Activated T-helper 1 cell treated with Interleukin-2 at 50 U/mL for 16 hours (primary cell): ENCODE results near the gene TGFA.
"Not testable (repeated sequence)": the region's sequence is repeated elsewhere in the genome, so short reads cannot be mapped to it uniquely, and the experiment has no call there.

ENCODE experiments used
- DNase-seq: peaks from one replicate; pipeline ENCODE4 v3.0.0-alpha.2; 2020; ENCODE audit warnings: low read depth

TGFA gene

DNA sequence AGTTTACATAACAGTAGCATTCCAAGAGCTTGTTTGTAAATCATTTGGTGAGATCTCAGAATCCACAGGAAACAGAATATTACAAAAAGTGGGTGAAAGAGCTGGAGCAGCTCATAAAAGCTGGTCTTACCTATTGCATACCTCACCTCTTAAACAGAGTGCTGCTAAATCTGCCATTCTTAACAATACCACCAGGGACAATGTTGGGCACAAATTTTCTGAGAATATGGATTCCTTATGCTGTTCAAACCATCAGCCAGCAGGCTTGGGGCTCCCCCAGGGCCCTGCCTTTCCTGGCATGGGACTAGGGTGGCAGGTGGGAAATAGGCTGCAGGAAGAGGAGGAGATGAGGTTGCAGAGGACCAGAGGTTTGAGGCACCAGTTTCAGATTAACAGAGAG, 55.6 kb downstream of the TGFA start:
- DNase-seq = no peak

GRCh38 chr2:70496819-70497218, 56.8 kb downstream of the TGFA start:
- DNase-seq = no peak

DNA sequence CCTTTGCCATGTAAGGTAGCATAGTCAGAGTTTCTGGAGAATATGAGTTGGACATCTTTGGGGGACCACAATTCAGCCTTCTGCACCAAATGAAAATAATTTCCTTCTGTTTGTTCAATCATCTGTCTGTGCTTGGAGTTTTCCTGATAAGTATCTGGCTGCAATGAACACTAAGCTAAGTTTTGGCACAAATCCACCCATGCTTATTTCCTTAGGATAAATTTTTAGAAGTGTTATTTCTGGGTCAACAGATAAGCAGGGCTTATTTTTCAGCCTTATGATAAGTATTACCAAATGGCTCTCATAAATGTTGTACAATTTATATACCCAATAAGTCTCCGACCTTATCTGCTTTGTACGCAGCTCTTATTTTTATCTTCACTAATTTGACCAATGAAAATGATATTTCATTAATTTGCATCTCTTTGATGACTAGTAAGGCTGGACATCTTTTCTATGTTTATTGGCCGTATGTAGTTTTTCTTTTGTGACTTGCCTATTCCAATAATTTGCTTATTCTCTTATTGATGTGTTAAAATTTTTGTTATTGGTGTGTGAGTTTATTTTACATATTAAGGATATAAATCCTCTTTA, 59.2 kb downstream of the TGFA start:
- no peak for DNase-seq

- no peak for DNase-seq
Measured at GRCh38 chr2:70490381-70490780, 63.2 kb downstream of the TGFA start.

- no peak for DNase-seq
Measured at GRCh38 chr2:70489165-70489564, 64.5 kb downstream of the TGFA start.

GRCh38 chr2:70484086-70484485, 69.5 kb downstream of the TGFA start:
- DNase-seq = no peak

DNA sequence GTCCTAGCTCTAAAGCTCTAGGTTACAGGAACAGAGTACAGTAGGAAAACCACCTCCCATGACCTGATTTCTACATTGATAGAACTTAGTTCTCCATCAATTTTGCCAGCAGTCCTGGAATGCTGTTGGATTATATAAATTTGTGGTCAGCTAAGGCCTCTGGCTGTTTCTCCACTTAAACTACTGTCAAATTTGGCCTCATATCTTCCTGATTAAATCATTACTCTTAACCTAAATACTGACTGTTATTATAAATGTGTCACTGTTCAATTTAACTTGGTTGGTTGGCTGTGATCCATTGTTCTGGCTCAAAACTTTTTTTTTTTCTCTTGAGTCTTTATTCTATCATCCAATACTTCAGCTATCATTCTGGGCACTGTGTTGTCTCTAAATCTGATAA, 71.2 kb downstream of the TGFA start:
- no peak for DNase-seq

DNA sequence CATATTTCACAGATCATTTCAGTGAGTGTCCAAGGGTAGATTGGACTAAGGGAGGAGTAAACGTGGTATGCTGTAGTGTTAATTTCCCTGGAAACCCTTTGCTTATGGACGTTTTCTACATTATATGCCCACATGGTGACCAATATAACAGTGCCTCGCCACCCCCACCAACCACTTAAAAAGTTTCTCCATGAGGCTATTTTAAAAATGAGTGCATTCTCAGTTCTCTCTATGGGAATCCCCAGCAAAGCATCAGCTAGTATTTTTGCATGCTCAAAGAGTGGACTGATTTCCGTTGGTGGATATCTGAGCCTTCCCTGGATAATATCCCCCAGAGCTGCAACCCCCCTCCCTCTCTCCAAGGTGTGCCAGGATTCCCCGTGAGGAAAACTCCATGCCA, 73.2 kb downstream of the TGFA start:
- DNase-seq = no peak

- no peak for DNase-seq
Measured at GRCh38 chr2:70479816-70480215, 73.8 kb downstream of the TGFA start.

DNA sequence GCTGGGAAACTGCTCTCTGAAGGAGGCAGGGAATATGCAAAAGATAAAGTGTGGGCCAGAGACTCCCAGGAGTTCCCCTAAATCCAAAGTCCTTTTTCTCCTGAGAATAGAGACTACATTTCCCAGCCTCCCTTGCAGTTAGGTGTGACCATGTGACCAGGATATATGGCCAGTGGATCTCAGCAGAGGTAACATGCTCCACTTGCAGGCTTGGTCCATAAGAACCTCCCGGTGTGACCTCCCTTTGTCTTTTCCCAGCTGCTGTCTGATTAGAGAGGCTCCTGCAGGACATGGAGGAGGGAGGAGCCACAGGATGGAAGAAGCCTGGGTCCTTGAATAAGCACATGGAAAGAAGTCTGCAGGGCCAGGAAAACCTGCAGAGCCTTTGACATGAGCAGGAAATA, 76.2 kb downstream of the TGFA start:
- no peak for DNase-seq

- no peak for DNase-seq
Measured at GRCh38 chr2:70475266-70475665, 78.4 kb downstream of the TGFA start.

DNA sequence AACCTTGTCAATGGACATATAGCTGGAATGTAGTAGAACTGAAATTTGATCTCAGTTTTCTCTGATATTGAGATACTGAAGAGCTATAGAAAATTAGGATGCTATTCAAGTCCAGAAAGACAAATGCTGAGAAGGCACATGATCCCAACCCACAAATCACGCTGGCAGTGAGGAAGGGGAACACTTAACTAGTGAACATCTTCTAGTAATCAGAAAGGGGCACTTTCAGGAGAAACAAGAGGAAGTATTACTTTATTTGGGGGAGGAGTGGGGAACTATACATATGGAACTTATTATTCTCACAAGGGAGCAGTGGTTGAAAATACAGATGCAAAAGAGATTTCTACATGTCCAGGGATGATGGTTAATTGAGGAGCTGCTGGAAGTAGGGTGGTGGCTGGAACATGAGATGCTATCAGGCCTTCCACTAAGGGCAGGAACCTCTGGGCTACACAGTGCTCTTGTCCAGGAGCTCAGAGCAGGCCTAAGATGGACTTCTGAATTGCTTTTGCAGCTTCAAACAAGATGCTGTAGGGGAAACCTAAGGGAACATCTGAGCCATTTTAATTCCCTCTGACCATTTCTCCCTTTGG, 79.3 kb downstream of the TGFA start:
- no peak for DNase-seq

DNA sequence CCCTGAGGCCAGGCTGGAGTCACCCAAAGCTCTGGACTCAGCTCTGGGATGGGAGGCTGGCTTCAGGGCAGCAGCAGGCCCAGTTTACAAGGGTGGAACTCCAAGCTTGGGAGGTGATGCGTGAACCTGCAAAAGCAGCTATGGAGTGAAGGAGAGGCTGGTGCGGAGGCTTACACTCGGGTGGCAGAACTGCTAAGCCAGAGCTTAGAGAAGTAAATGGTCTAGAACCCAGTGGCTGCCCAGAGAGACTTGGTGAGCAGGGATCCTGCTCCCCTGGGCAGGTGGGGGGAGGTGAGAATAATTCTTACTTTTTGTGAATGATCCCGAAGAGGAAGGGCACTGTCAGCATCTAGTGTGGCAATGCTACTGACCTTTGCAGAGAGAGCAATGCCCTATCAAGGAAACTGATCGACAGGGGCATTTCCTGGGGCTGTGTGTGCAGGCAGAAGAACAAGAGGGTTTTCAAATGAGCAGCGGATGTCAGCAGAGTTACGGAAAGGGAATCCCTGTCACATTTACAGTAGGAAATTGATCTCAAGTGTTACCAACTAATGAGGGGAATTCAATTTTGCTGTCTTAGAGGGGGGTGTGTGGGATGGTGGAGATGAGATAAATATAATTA, 80.4 kb downstream of the TGFA start:
- DNase-seq = no peak

GRCh38 chr2:70472221-70472890, 81.3 kb downstream of the TGFA start:
- no peak for DNase-seq

GRCh38 chr2:70471129-70471528, 82.5 kb downstream of the TGFA start:
- no peak for DNase-seq

DNA sequence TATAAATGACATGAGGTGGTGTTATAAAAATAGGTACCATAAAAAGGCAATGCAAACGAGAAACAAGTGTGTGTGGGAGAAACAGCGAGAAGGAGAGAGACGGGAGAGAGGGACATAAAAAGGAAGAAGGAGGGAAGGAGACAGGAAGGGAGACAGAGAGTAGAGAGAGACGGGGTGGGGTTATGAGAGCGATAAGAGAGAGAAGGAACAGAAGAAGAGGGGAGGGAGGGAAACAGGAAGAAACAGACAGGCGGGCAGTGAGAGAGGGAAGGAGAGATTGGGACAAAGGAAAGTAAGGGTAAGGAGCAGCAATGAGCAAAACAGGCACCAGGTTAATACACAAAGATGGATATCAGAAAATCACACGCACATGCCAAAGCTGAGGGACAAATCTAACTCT, 83.7 kb downstream of the TGFA start:
- DNase-seq = no peak

DNA sequence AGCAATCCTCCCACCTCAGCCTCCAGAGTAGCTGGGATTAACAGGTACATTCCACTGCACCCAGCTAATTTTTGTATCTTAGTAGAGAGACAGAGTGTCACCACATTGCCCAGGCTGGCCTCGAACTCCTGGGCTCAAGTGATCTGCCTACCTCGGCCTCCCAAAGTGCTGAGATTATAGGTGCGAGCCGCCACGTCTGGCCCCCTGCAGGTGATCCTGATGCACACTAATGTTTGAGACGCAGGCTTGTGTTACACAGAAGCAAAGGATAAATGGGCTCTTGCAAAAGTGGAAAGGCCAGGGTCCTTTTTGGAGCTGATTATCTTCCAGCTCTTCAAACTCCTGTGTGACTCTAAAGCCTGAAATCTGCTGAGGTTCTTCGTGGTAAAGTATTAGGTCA, 84.2 kb downstream of the TGFA start:
- no peak for DNase-seq

DNA sequence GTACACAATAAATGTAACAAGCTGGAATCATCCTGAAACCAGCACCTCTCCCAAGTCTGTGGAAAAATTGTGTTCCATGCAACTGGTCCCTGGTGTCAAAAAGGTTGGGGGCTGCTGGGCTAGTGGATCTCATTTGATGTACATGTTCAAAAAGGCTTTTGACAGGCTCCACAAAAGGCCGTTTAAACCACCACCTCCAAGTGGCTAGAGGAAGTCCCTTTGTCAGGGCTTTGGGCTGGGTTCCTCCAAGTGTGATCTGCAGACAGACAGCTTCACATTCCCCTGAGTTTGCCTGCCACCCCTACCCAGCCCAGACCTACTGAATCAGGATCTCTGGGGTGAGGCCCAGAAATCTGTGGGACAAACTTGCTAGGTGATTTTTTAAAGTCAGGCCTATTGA, 84.7 kb downstream of the TGFA start:
- no peak for DNase-seq

GRCh38 chr2:70467831-70468779, 85.5 kb downstream of the TGFA start:
- no peak for DNase-seq

GRCh38 chr2:70467237-70467636, 86.4 kb downstream of the TGFA start:
- DNase-seq = no peak

DNA sequence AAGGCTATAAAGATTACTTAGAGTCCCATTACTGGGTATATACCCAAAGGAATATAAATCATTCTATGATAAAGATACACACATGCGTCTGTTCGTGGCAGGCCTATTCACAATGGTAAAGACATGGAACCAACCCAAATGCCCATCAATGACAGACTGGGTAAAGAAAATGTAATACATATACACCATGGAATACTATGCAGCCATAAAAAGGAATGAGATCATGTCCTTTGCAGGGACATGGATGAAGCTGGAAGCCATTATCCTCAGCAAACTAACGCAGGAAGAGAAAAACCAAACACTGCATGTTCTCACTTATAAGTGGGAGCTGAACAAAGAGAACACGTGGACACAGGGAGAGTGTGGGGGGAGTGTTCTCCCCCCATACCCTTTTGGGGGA, 87.0 kb downstream of the TGFA start:
- not testable (repeated sequence) for DNase-seq

- no peak for DNase-seq
Measured at GRCh38 chr2:70463997-70464396, 89.6 kb downstream of the TGFA start.
